Neural progenitor cell (in vitro differentiated cells): ENCODE measurements around the gene NAPB.

Source experiments
- CTCF ChIP-seq: fragments of 200-600 bp; sonication (generic); IDR thresholded peaks from 2 replicates; pipeline ENCODE4 v1.5.1; 2017; ENCODE audit warnings: antibody characterized with exemption, mild to moderate bottlenecking
- EZH2 ChIP-seq: fragments of 200-600 bp; sonication (generic); IDR thresholded peaks from 2 replicates; pipeline ENCODE4 v1.6.1; 2017; ENCODE audit warnings: antibody characterized with exemption, mild to moderate bottlenecking, moderate library complexity
- EZH2phosphoT487 ChIP-seq: fragments of 200-600 bp; sonication (generic); IDR thresholded peaks from 2 replicates; pipeline ENCODE4 v1.6.1; 2017; ENCODE audit warnings: antibody characterized with exemption

- TF ChIP-seq EZH2 (no peak), CTCF (no peak), EZH2phosphoT487 (no peak)
Observed at GRCh38 chr20:23390091-23390774, 31.1 kb downstream of the NAPB start.
